ENCODE results near the gene ICE2.

ICE2 gene

DNA sequence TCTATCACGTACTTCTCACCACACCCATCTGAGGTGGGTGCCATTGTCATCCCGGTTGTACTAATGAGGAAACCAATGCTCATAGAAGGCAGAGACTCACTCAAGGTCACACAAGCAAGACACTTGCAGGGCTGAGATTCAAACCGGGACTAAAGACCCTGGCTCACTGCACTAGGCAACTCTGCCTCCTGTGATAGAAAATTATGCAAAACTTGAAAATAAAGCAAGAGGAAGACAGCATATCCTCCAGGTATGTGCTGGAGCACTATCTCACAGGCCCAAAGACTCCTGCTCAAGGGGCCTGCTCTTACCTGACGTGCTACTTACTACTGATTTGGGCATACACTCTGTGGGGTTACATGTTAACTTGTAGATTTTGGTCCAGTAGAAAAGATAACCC, 106.7 kb downstream of the ICE2 start:
- no peak for DNase-seq (ENCODE audit: low read depth in 4 of 4, low spot score in 1 of 4)

DNA sequence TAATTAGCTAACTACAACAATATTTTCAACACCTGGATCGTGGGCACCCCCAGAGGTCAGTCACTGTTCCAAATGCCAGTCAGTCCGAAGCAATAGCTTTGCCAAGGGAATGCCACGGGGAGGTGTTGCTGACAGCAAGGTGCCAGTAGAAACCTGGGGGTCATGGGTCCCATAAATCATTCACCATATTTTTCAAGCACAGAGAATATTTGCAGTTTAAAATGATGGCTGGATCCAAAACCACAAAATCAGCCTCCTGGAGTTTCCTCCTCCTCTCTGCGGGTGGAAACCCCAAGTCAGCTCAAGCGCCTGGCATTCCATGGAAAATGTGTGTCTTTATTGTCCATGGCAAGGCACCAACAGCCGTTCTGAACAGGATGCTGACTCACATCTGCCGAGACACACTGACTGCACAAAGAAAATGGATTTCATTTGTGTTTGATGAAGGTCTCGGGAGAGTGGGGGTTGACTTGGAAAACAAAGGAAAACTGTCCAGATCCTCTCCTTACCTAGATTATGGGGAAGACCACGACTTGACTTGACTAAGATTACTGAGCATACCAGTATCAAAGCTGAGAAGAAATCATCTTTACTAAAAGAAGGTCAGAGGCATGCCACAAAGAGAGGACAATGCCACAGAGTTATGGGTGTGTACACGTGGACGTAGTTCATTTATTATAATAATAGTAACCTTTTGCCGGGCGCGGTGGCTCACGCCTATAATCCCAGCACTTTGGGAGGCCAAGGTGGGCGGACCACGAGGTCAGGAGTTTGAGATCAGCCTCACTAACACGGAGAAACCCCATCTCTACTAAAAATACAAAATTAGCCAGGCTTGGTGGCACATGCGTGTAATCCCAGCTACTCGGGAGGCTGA, 107.5 kb downstream of the ICE2 start:
- DNase-seq (ENCODE audit: low read depth in 4 of 4, low spot score in 1 of 4), result no peak

DNA sequence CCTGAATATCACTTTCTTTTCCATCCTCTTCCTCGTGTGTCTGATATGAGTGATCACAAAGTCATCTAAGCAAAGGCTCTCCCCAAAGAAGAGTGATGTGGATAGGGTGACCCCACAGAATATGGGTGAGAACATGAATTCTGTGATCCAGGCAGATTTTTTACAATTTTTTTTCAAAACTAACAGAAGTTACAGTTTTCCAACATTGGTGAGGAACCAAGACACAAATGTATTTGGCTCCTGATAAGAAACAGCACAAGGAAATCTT, 108.1 kb downstream of the ICE2 start:
- no peak for DNase-seq (ENCODE audit: low read depth in 4 of 4, low spot score in 1 of 4)

DNA sequence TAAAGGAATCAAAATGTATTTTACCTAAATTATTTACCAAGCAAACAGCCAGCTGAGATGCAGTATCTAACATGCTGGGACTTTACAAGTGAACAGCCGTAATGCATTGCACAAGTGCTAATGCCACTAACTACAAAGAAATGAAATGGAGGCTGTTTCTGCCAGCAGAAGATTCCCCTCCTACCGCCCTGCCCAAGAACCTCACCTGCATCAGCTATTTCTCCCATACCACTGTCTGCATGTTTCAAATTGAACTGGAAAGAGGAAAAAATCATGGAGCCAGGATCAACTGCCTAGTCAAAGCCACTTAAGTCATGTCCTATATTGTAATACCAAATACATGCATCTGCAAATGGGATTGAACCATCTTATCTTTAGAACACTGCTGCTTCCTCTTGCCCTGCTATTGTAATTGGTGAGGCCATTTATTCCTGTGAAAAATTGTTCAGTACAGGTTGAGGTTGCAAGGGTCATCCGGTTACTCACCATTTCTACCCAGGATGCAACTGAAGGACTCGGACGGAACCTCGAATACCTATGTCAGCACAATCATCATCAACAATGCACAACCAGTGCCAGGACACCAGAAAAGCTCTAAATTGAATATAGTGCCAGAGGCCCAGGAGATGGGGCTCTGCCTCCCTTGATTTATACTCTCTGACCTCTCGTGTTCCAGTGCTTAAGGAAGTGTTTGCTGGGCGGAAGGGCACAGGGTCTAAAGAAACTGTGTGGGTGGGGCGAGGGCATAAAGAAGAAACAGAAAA, 108.7 kb downstream of the ICE2 start:
- DNase-seq (ENCODE audit: low read depth in 4 of 4, low spot score in 1 of 4), result no peak

DNA sequence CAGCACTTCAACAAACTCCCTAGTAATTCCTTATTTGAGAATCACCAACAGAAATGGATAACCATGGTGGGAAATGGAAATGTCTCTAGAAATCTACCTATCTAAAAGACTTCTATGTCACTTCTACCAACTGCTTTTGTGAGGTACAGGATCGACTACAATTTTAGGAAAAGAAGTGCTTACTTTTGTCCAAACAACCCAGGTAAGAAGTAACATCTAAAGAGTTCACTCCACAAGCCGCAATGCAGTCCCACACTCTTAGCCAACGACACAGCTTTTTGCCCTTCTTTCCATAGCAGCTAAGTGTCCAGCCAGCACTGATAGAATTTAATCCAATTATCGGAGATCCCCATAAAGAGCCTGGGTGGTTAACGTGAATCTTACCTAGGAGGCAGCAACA, 109.2 kb downstream of the ICE2 start:
- no peak for DNase-seq (ENCODE audit: low read depth in 4 of 4, low spot score in 1 of 4)
